ENCODE measurements around the gene MCRIP2. TPM values are rescaled to one million over a fixed set of nuclear protein-coding genes. Genes with fewer than 3 reads are reported as not detected.

The MCRIP2 gene
- total RNA-seq, 4 donors from 2014 or later = 17.3 to 35.6 (median 28.1) TPM

DNA sequence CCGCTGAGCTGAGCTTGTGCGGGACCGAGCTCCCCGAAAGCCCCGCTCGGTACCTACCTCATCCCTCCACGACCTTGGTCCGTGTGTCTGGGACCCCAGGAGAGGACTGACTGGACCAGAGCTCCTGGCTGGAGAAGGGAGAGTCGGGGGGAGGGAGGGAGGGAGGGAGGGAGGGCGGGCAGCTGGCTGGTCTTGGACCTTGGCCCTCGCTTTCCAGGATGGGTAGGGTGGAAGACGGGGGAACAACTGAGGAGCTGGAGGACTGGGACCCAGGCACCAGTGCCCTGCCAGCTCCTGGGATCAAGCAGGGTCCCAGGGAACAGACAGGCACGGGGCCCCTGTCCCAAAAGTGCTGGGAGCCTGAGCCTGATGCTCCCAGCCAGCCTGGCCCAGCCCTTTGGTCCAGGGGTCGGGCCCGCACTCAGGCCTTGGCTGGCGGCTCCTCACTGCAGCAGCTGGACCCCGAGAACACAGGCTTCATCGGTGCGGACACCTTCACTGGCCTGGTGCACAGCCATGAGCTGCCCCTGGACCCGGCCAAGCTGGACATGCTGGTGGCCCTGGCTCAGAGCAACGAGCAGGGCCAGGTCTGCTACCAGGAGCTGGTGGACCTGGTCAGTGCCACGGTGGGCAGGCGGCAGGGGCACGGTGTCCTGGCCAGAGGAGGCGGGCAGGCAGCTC, 34.4 kb downstream of the MCRIP2 start:
- Histone ChIP-seq H3K27me3 (peaks cover 0 to 33% (median 0%) of the 10 kb centered on the region in 4 donors), H3K9me3 (no peaks in the 10 kb centered on the region), H3K36me3 (peaks cover 21 to 36% (median 24%) of the 10 kb centered on the region in 3 donors), H3K27ac (peak overlapping the region in 3 of 4 donors; percentile 20 to 42 (median 34)), H3K4me1 (peaks cover 34 to 71% (median 42%) of the 10 kb centered on the region in 3 donors), H3K4me3 (peak overlapping the region in 3 of 4 donors; percentile 19 to 63 (median 40))
- intact Hi-C loops (cut with DNase I) = no loop called here
- no peak for DNase-seq
- 30 to 47% methylated on average over 2 to 3 of the region's 25 CpGs for WGBS, 2 donors
- TF ChIP-seq POLR2A (IDR thresholded peaks at IDR 0.05) = no peak
- TF ChIP-seq, protein P1, sequence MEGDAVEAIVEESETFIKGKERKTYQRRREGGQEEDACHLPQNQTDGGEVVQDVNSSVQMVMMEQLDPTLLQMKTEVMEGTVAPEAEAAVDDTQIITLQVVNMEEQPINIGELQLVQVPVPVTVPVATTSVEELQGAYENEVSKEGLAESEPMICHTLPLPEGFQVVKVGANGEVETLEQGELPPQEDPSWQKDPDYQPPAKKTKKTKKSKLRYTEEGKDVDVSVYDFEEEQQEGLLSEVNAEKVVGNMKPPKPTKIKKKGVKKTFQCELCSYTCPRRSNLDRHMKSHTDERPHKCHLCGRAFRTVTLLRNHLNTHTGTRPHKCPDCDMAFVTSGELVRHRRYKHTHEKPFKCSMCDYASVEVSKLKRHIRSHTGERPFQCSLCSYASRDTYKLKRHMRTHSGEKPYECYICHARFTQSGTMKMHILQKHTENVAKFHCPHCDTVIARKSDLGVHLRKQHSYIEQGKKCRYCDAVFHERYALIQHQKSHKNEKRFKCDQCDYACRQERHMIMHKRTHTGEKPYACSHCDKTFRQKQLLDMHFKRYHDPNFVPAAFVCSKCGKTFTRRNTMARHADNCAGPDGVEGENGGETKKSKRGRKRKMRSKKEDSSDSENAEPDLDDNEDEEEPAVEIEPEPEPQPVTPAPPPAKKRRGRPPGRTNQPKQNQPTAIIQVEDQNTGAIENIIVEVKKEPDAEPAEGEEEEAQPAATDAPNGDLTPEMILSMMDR (IDR thresholded peaks at IDR 0.05) = no peak

GRCh38 chr16:676565-676902, 34.9 kb downstream of the MCRIP2 start:
- H3K4me3 ChIP-seq = peak overlapping the region in 1 of 4 donors; percentile 45
- DNase-seq = no peak
- no peaks in the 10 kb centered on the region for H3K9me3 ChIP-seq
- intact Hi-C loops (cut with DNase I) = no loop called here
- H3K4me1 ChIP-seq = peaks cover 40 to 76% (median 47%) of the 10 kb centered on the region in 3 donors
- H3K27ac ChIP-seq = peak overlapping the region; percentile 6 to 52 (median 31)
- TF ChIP-seq, protein P1 (IDR thresholded peaks at IDR 0.05) = no peak
- no peak for TF ChIP-seq POLR2A (IDR thresholded peaks at IDR 0.05)
- peaks cover 0 to 33% (median 0%) of the 10 kb centered on the region in 4 donors for H3K27me3 ChIP-seq
- 56 to 70% methylated on average over 2 to 3 of the region's 21 CpGs for WGBS, 2 donors
- H3K36me3 ChIP-seq = peaks cover 19 to 34% (median 20%) of the 10 kb centered on the region in 3 donors

GRCh38 chr16:676913-677312, 35.3 kb downstream of the MCRIP2 start:
- H3K4me3 ChIP-seq = peak overlapping the region in 2 of 4 donors; percentile 3 to 45
- peak overlapping the region; percentile 6 to 52 (median 31) for H3K27ac ChIP-seq

GRCh38 chr16:677316-678190, 35.9 kb downstream of the MCRIP2 start:
- Histone ChIP-seq H3K4me1 (peaks cover 48 to 86% (median 58%) of the 10 kb centered on the region in 3 donors), H3K9me3 (no peaks in the 10 kb centered on the region), H3K27me3 (peaks cover 0 to 33% (median 0%) of the 10 kb centered on the region in 4 donors), H3K4me3 (peak overlapping the region in 2 of 4 donors; percentile 3 to 45), H3K36me3 (peaks cover 21 to 34% (median 21%) of the 10 kb centered on the region in 3 donors), H3K27ac (peak overlapping the region in 2 of 4 donors; percentile 9 to 23)
- 38 to 54% methylated on average over 7 to 18 of the region's 57 CpGs for WGBS, 2 donors
- intact Hi-C loops (cut with DNase I) = no loop called here
- DNase-seq = no peak
- TF ChIP-seq POLR2A (IDR thresholded peaks at IDR 0.05) = peak in 1 of 4 donors; percentile 10
- TF ChIP-seq, protein P1 (IDR thresholded peaks at IDR 0.05) = no peak

More at GRCh38 chr16:676913-677312, 35.3 kb downstream of the MCRIP2 start:
- peaks cover 21 to 34% (median 21%) of the 10 kb centered on the region in 3 donors for H3K36me3 ChIP-seq
- intact Hi-C loops (cut with DNase I) = no loop called here
- no peaks in the 10 kb centered on the region for H3K9me3 ChIP-seq
- peaks cover 0 to 33% (median 0%) of the 10 kb centered on the region in 4 donors for H3K27me3 ChIP-seq
- DNase-seq = no peak
- WGBS, 2 donors = 36 to 80% methylated on average over 1 to 5 of the region's 23 CpGs
- TF ChIP-seq, protein P1 (IDR thresholded peaks at IDR 0.05) = no peak
- TF ChIP-seq POLR2A (IDR thresholded peaks at IDR 0.05) = no peak
- H3K4me1 ChIP-seq = peaks cover 43 to 80% (median 51%) of the 10 kb centered on the region in 3 donors

Measured in esophagus squamous epithelium (tissue), 5 donors.